NCI-H2196 (cell line): ENCODE results near the gene CARMIL3.
A peak's percentile ranks its signal among the peaks of the same experiment; 100 is the strongest.

Source experiments
- DNase-seq: peaks from one replicate; lab custom pipeline; 2025; ENCODE audit not compliant: unreplicated experiment; lab: John Stamatoyannopoulos, UW

CARMIL3 gene

GRCh38 chr14:24074625-24075484, 23.0 kb downstream of the CARMIL3 start:
- DNase-seq, result no peak

- peak; percentile 30 for DNase-seq
These were observed 23.9 kb downstream of the CARMIL3 start for GRCh38 chr14:24075485-24076301.

- no peak for DNase-seq
These were observed 24.4 kb downstream of the CARMIL3 start for GRCh38 chr14:24076302-24076601.

- no peak for DNase-seq
These were observed 25.3 kb downstream of the CARMIL3 start for GRCh38 chr14:24077086-24077485.

- DNase-seq, result no peak
These were observed 26.3 kb downstream of the CARMIL3 start for GRCh38 chr14:24078146-24078545.

GRCh38 chr14:24079491-24080141, 27.8 kb downstream of the CARMIL3 start:
- peak; percentile 65 for DNase-seq

GRCh38 chr14:24080142-24080530, 28.3 kb downstream of the CARMIL3 start:
- DNase-seq, result no peak

- peak; percentile 79 for DNase-seq
These were observed 29.3 kb downstream of the CARMIL3 start for GRCh38 chr14:24080888-24081738.

GRCh38 chr14:24081739-24082211, 30.0 kb downstream of the CARMIL3 start:
- DNase-seq, result no peak

GRCh38 chr14:24082411-24083080, 30.7 kb downstream of the CARMIL3 start:
- DNase-seq, result no peak

- DNase-seq, result no peak
These were observed 31.7 kb downstream of the CARMIL3 start for GRCh38 chr14:24083462-24083861.

- DNase-seq, result no peak
These were observed 32.6 kb downstream of the CARMIL3 start for GRCh38 chr14:24084440-24084839.

GRCh38 chr14:24085215-24085614, 33.4 kb downstream of the CARMIL3 start:
- DNase-seq, result no peak

- no peak for DNase-seq
These were observed 34.6 kb downstream of the CARMIL3 start for GRCh38 chr14:24086193-24086955.

- no peak for DNase-seq
These were observed 35.2 kb downstream of the CARMIL3 start for GRCh38 chr14:24087004-24087403.

GRCh38 chr14:24088095-24088494, 36.3 kb downstream of the CARMIL3 start:
- no peak for DNase-seq

GRCh38 chr14:24089890-24090289, 38.1 kb downstream of the CARMIL3 start:
- no peak for DNase-seq

- DNase-seq, result no peak
These were observed 40.3 kb downstream of the CARMIL3 start for GRCh38 chr14:24092110-24092504.

- DNase-seq, result no peak
These were observed 40.8 kb downstream of the CARMIL3 start for GRCh38 chr14:24092505-24093206.
